ENCODE results near the gene EDIL3.
A peak's percentile ranks its signal among the peaks of the same experiment; 100 is the strongest.

The EDIL3 gene

DNA sequence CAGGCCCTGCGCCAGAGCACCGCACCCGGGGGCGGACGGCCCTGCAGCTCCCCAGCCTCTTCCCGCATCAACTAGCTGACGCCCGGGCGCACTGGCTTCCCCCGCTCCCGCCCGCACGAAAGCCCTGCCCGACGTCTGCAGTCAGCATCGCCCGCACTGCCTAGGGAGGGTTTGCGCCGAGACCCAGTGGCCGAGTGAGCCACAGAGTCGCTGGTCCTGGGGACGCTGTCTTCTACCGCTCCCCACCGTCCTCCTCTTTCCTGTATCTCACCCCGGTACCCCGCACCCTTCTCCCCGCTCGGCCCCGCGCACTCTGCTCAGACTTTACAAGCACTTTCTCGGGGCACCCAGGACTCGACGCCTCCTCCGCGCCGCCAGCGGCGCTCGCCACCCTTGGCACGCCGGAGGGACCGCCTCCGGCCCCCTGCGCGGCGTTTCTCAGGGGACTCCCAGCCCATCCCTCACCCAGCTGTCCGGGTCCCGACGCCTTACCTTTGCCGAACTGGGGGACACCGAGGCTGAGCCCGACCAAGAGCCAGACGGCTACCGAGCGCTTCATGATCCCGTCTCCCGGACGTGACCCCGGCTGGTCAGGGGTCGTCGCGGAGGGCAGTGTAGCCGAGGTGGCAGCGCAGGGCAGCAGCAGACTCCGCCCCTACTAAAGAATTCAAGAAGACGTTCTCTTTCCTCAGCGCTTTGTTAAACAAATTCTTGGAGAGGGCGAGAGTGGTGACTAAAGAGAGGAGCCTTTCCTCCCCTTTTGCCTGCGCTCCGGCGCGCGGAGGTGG is 670 bp downstream of the EDIL3 start:
- no peak for FAIRE-seq

GRCh38 chr5:84383296-84383815 is 1.3 kb downstream of the EDIL3 start:
- TF ChIP-seq, protein P1, sequence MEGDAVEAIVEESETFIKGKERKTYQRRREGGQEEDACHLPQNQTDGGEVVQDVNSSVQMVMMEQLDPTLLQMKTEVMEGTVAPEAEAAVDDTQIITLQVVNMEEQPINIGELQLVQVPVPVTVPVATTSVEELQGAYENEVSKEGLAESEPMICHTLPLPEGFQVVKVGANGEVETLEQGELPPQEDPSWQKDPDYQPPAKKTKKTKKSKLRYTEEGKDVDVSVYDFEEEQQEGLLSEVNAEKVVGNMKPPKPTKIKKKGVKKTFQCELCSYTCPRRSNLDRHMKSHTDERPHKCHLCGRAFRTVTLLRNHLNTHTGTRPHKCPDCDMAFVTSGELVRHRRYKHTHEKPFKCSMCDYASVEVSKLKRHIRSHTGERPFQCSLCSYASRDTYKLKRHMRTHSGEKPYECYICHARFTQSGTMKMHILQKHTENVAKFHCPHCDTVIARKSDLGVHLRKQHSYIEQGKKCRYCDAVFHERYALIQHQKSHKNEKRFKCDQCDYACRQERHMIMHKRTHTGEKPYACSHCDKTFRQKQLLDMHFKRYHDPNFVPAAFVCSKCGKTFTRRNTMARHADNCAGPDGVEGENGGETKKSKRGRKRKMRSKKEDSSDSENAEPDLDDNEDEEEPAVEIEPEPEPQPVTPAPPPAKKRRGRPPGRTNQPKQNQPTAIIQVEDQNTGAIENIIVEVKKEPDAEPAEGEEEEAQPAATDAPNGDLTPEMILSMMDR (IDR thresholded peaks at IDR 0.05; ENCODE audit: insufficient read depth, missing control alignments), result no peak
- no peak for FAIRE-seq
- DNase-seq (ENCODE audit: insufficient read length, low spot score), result no peak

More for the DNA sequence above, 670 bp downstream of the EDIL3 start:
- TF ChIP-seq, protein P1 (IDR thresholded peaks at IDR 0.05; ENCODE audit: insufficient read depth, missing control alignments), result peak; percentile 7
- no peak for DNase-seq (ENCODE audit: insufficient read length, low spot score)

DNA sequence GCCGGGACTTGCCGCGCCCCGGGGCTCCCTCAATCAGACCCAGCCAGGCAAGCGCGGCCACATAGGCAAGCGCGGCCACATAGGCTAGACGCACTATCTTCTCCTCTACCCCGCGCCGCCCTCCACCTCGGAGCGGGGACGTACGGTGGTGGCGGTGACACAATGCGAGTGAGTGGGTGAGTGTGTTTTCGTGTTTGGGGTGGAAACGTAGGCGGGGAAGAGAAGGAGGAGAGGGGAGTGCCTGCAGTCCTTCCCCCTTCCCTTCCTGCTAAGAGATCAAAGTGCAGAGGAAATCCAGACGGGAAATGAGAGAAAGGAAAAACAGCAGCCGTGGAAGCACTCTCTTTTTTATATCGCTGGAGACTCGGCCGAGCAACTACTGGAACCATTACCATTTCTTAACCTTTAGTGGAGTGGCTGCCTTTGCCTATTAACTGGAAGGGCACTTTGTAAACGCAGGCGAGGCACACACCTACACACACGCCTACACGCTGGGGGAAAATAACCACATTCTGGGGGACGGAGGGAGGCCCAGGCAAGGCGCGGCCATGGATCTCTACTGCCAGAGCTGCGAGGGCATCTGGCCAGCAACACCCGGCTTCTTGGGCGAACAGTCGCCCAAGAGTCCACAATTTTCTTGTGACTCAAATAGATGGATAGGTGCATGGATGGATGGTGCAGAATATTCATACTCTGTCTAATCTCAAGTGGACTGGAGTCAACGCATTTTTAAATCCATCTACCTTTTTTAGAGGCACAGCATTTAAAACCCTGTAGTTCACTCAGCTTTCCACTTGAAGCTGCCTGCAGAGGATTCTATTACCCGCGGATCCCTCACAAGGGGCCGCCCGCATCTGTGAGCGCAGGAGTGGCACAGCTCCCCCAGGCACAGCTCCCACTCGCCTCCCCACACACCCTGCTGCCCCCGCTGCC is 2.1 kb downstream of the EDIL3 start:
- no peak for DNase-seq (ENCODE audit: insufficient read length, low spot score)
- TF ChIP-seq, protein P1 (IDR thresholded peaks at IDR 0.05; ENCODE audit: insufficient read depth, missing control alignments), result no peak
- no peak for FAIRE-seq

- no peak for DNase-seq (ENCODE audit: insufficient read length, low spot score)
- TF ChIP-seq, protein P1 (IDR thresholded peaks at IDR 0.05; ENCODE audit: insufficient read depth, missing control alignments), result no peak
- FAIRE-seq, result no peak
Observed at GRCh38 chr5:84381502-84382362, 2.9 kb downstream of the EDIL3 start.

GRCh38 chr5:84379749-84380148 is 4.9 kb downstream of the EDIL3 start:
- no peak for DNase-seq (ENCODE audit: insufficient read length, low spot score)
- FAIRE-seq, result no peak
- TF ChIP-seq, protein P1 (IDR thresholded peaks at IDR 0.05; ENCODE audit: insufficient read depth, missing control alignments), result peak; percentile 23

- DNase-seq (ENCODE audit: insufficient read length, low spot score) (no peak), FAIRE-seq (no peak)
- TF ChIP-seq, protein P1 (IDR thresholded peaks at IDR 0.05; ENCODE audit: insufficient read depth, missing control alignments), result no peak
Observed at GRCh38 chr5:84378961-84379360, 5.7 kb downstream of the EDIL3 start.

All from D721Med (cell line).